Mesenchymal stem cell (in vitro differentiated cells and primary cell): Measurements from ENCODE around the gene CCDC158.

ENCODE experiments used
- DNase-seq: peaks from one replicate; pipeline ENCODE4 v3.0.0-alpha.2; 2013
- H2AFZ ChIP-seq: one replicate; pipeline ENCODE4 v1.6.1; 2013; ENCODE audit warnings: low read depth, mild to moderate bottlenecking, control low read depth, inconsistent platforms, low read length, moderate library complexity
- H2AK5ac ChIP-seq: 2 replicates; pipeline ENCODE4 v1.6.1; 2013; ENCODE audit warnings: low read length, moderate library complexity, mild to moderate bottlenecking, inconsistent platforms; ENCODE audit not compliant: severe bottlenecking
- H2BK120ac ChIP-seq: one replicate; pipeline ENCODE4 v1.6.1; 2013; ENCODE audit warnings: low read depth, mild to moderate bottlenecking, inconsistent platforms, low read length, moderate library complexity
- H2BK12ac ChIP-seq, 2 experiments: one replicate each; pipeline ENCODE4 v1.6.1; 2013; ENCODE audit warnings: inconsistent platforms in 2 of 2, low read length in 2 of 2, mild to moderate bottlenecking in 2 of 2, moderate library complexity in 2 of 2, control low read depth in 1 of 2
- H2BK15ac ChIP-seq: one replicate; pipeline ENCODE4 v1.6.1; 2013; ENCODE audit warnings: mild to moderate bottlenecking, low read depth, inconsistent platforms; ENCODE audit not compliant: poor library complexity, severe bottlenecking
- H2BK5ac ChIP-seq: 2 replicates; pipeline ENCODE4 v1.6.1; 2013; ENCODE audit warnings: low read depth, mild to moderate bottlenecking, low read length, control low read depth, inconsistent platforms; ENCODE audit not compliant: poor library complexity, severe bottlenecking
- H3K14ac ChIP-seq, 2 experiments: one replicate each; pipeline ENCODE4 v1.6.1; 2013; ENCODE audit warnings: inconsistent platforms in 2 of 2, low read length in 2 of 2, control low read depth in 1 of 2, mild to moderate bottlenecking in 1 of 2, moderate library complexity in 1 of 2
- H3K18ac ChIP-seq, 2 experiments: one replicate each; pipeline ENCODE4 v1.6.1; 2013; ENCODE audit warnings: inconsistent platforms in 2 of 2, low read length in 2 of 2, control low read depth in 1 of 2, low read depth in 1 of 2, mild to moderate bottlenecking in 1 of 2
- H3K23ac ChIP-seq, 2 experiments: one replicate each; pipeline ENCODE4 v1.6.1; 2013; ENCODE audit warnings: inconsistent platforms in 2 of 2, low read length in 2 of 2, mild to moderate bottlenecking in 2 of 2, moderate library complexity in 2 of 2, control low read depth in 1 of 2
- H3K27ac ChIP-seq: 2 replicates; pipeline ENCODE4 v1.5.1; 2013; ENCODE audit warnings: mild to moderate bottlenecking, moderate library complexity, low read length, control low read depth, inconsistent platforms; ENCODE audit not compliant: poor library complexity, severe bottlenecking
- H3K27me3 ChIP-seq, 2 experiments: 2 replicates each; pipeline versions ENCODE4 v1.6.1 to v1.7.0; 2013; ENCODE audit warnings: low read length in 2 of 2, mild to moderate bottlenecking in 2 of 2, moderate library complexity in 2 of 2, control low read depth in 1 of 2, inconsistent platforms in 1 of 2; ENCODE audit not compliant: control insufficient read depth in 1 of 2, insufficient read depth in 1 of 2
- H3K36me3 ChIP-seq, 2 experiments: 2 replicates each; pipeline versions ENCODE4 v1.6.1 to v1.7.0; 2013; ENCODE audit warnings: low read length in 2 of 2, control low read depth in 1 of 2, inconsistent platforms in 1 of 2, low read depth in 1 of 2, mild to moderate bottlenecking in 1 of 2; ENCODE audit not compliant: insufficient read depth in 2 of 2, control insufficient read depth in 1 of 2
- H3K4ac ChIP-seq, 2 experiments: one replicate each; pipeline ENCODE4 v1.6.1; 2013; ENCODE audit warnings: inconsistent platforms in 2 of 2, low read length in 2 of 2, mild to moderate bottlenecking in 2 of 2, moderate library complexity in 2 of 2, control low read depth in 1 of 2, low read depth in 1 of 2
- H3K4me1 ChIP-seq: 2 replicates; pipeline ENCODE4 v1.6.1; 2013; ENCODE audit warnings: low read depth, low read length, control low read depth; ENCODE audit not compliant: control insufficient read depth, insufficient read depth
- H3K4me2 ChIP-seq: 2 replicates; pipeline ENCODE4 v1.6.1; 2013; ENCODE audit warnings: low read length, mild to moderate bottlenecking, inconsistent platforms; ENCODE audit not compliant: poor library complexity, severe bottlenecking
- H3K4me3 ChIP-seq, 2 experiments: 2 replicates each; pipeline versions ENCODE4 v1.5.1 to v1.7.0; 2013; ENCODE audit warnings: low read length in 2 of 2, mild to moderate bottlenecking in 2 of 2, control low read depth in 1 of 2, low read depth in 1 of 2; ENCODE audit not compliant: insufficient read depth in 1 of 2
- H3K79me1 ChIP-seq: replicated peaks from 2 replicates; pipeline ENCODE4 v1.6.1; 2013; ENCODE audit warnings: mild to moderate bottlenecking, control low read depth, low read length, inconsistent platforms; ENCODE audit not compliant: poor library complexity, severe bottlenecking
- H3K9ac ChIP-seq: 2 replicates; pipeline ENCODE4 v1.7.0; 2013; ENCODE audit warnings: mild to moderate bottlenecking, low read length, moderate library complexity
- H3K9me3 ChIP-seq: 2 replicates; pipeline ENCODE4 v1.7.0; 2013; ENCODE audit warnings: mild to moderate bottlenecking, low read length; ENCODE audit not compliant: control insufficient read depth
- H4K8ac ChIP-seq: one replicate; pipeline ENCODE4 v1.6.1; 2013; ENCODE audit warnings: inconsistent platforms, mild to moderate bottlenecking, low read length, moderate library complexity
- H4K91ac ChIP-seq: one replicate; pipeline ENCODE4 v1.6.1; 2013; ENCODE audit warnings: mild to moderate bottlenecking, low read length, inconsistent platforms
- WGBS: methylation state at CpG from one replicate; pipeline ENCODE4 v1.1.7; 2013; ENCODE audit warnings: mixed read lengths; 5-methylcytosine and 5-hydroxymethylcytosine counted together

CCDC158 gene

DNA sequence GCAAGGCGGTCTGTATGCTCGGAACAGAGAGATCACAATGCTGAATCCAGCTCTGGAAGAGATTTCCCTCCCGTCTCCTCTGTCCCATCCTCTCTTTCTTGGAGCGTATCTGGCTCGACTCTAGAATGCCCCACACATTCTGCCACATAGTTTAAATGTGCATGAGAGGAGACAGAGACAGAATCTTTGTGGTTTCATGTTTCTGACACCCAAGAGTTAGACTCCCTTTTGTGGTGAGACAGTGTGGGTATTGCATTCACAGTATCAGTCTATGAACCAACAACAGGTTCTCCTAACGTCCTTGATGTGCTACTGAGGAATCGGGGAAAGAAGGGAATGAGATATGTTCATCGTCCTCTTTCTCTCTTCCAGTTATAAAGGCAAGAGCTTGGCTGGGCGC, 144.1 kb downstream of the CCDC158 start:
- H2AK5ac ChIP-seq = no peak overlapping the region
- no peak overlapping the region for H3K4ac ChIP-seq
- H4K91ac ChIP-seq = no peak overlapping the region
- no peak overlapping the region for H3K4me2 ChIP-seq
- H3K27me3 ChIP-seq = peaks cover 3 to 4% of the 10 kb centered on the region in 2 experiments
- no peak overlapping the region for H3K27ac ChIP-seq
- no peak overlapping the region for H3K18ac ChIP-seq
- H3K9me3 ChIP-seq = no peaks in the 10 kb centered on the region
- no peak overlapping the region for H2BK5ac ChIP-seq
- H2BK120ac ChIP-seq = no peak overlapping the region
- peaks cover 1% of the 10 kb centered on the region for H3K4me1 ChIP-seq
- H2AFZ ChIP-seq = no peak overlapping the region
- H2BK12ac ChIP-seq = no peak overlapping the region
- H3K9ac ChIP-seq = no peak overlapping the region
- H3K79me1 ChIP-seq = no peaks in the 10 kb centered on the region
- WGBS = 81% methylated on average over 6 of the region's 9 CpGs
- DNase-seq = no peak
- no peak overlapping the region for H3K4me3 ChIP-seq
- no peak overlapping the region for H3K23ac ChIP-seq
- no peak overlapping the region for H3K14ac ChIP-seq
- H4K8ac ChIP-seq = no peak overlapping the region
- no peak overlapping the region for H2BK15ac ChIP-seq
- H3K36me3 ChIP-seq = no peaks in the 10 kb centered on the region

- Histone ChIP-seq H3K23ac (no peak overlapping the region), H3K9ac (no peak overlapping the region), H3K4me1 (no peaks in the 10 kb centered on the region), H3K4me2 (no peak overlapping the region), H3K79me1 (no peaks in the 10 kb centered on the region), H3K36me3 (no peaks in the 10 kb centered on the region), H3K4ac (no peak overlapping the region), H3K9me3 (no peaks in the 10 kb centered on the region), H2AFZ (no peak overlapping the region), H3K18ac (no peak overlapping the region), H4K91ac (no peak overlapping the region), H2BK120ac (no peak overlapping the region), H3K27me3 (peaks cover 3 to 4% of the 10 kb centered on the region in 2 experiments), H2BK12ac (no peak overlapping the region), H3K14ac (no peak overlapping the region), H2AK5ac (no peak overlapping the region), H4K8ac (no peak overlapping the region), H3K4me3 (no peak overlapping the region), H2BK15ac (no peak overlapping the region), H2BK5ac (no peak overlapping the region), H3K27ac (no peak overlapping the region)
- no peak for DNase-seq
- 80% methylated on average over 2 of the region's 3 CpGs for WGBS
Measured at GRCh38 chr4:76275486-76276124, 145.3 kb downstream of the CCDC158 start.

- Histone ChIP-seq H2BK120ac (no peak overlapping the region), H3K18ac (no peak overlapping the region)
Measured at GRCh38 chr4:76272999-76273398, 147.9 kb downstream of the CCDC158 start.

GRCh38 chr4:76272582-76272981, 148.4 kb downstream of the CCDC158 start:
- H3K79me1 ChIP-seq = no peaks in the 10 kb centered on the region
- no peak overlapping the region for H2AFZ ChIP-seq

More at GRCh38 chr4:76272999-76273398, 147.9 kb downstream of the CCDC158 start:
- Histone ChIP-seq H3K27me3 (peaks cover 0 to 3% of the 10 kb centered on the region in 2 experiments), H2AFZ (no peak overlapping the region), H3K23ac (no peak overlapping the region), H2BK12ac (no peak overlapping the region), H3K36me3 (no peaks in the 10 kb centered on the region), H2BK5ac (no peak overlapping the region), H3K4me1 (no peaks in the 10 kb centered on the region), H3K79me1 (no peaks in the 10 kb centered on the region), H3K9me3 (no peaks in the 10 kb centered on the region), H2AK5ac (no peak overlapping the region), H3K4me2 (no peak overlapping the region), H3K4ac (no peak overlapping the region), H3K14ac (no peak overlapping the region), H3K27ac (no peak overlapping the region), H2BK15ac (no peak overlapping the region), H4K8ac (no peak overlapping the region), H3K4me3 (no peak overlapping the region), H4K91ac (no peak overlapping the region), H3K9ac (no peak overlapping the region)
- no peak for DNase-seq
- 91% methylated on average over 3 of the region's 5 CpGs for WGBS

More at GRCh38 chr4:76272582-76272981, 148.4 kb downstream of the CCDC158 start:
- Histone ChIP-seq H4K91ac (no peak overlapping the region), H3K4me1 (no peaks in the 10 kb centered on the region), H3K9me3 (no peaks in the 10 kb centered on the region), H4K8ac (no peak overlapping the region), H3K23ac (no peak overlapping the region), H2AK5ac (no peak overlapping the region), H3K27me3 (peaks cover 0 to 3% of the 10 kb centered on the region in 2 experiments), H3K4me3 (no peak overlapping the region), H3K14ac (no peak overlapping the region), H3K18ac (no peak overlapping the region), H2BK12ac (no peak overlapping the region), H3K36me3 (no peaks in the 10 kb centered on the region), H2BK15ac (no peak overlapping the region), H3K4ac (no peak overlapping the region), H3K27ac (no peak overlapping the region), H2BK120ac (no peak overlapping the region), H3K4me2 (no peak overlapping the region), H2BK5ac (no peak overlapping the region), H3K9ac (no peak overlapping the region)
- no peak for DNase-seq
- WGBS = 100% methylated on average over 1 of the region's 1 CpG
